Fibroblast of the conjunctiva (primary cell): Measurements from ENCODE around the gene CCDC188.

Experiments
- DNase-seq: peaks from one replicate; pipeline ENCODE4 v3.0.0-alpha.2; 2010; ENCODE audit warnings: low read depth

The CCDC188 gene

GRCh38 chr22:20150381-20151275, at the start of gene CCDC188:
CCDC188 (minus strand) TSS chr22:20151055; CDS start chr22:20150986, 69 bp downstream.
- no peak for DNase-seq

GRCh38 chr22:20199906-20200305, 49.1 kb upstream of the CCDC188 start:
- DNase-seq = no peak

- no peak for DNase-seq
Measured at GRCh38 chr22:20199413-20199842, 48.6 kb upstream of the CCDC188 start.

DNA sequence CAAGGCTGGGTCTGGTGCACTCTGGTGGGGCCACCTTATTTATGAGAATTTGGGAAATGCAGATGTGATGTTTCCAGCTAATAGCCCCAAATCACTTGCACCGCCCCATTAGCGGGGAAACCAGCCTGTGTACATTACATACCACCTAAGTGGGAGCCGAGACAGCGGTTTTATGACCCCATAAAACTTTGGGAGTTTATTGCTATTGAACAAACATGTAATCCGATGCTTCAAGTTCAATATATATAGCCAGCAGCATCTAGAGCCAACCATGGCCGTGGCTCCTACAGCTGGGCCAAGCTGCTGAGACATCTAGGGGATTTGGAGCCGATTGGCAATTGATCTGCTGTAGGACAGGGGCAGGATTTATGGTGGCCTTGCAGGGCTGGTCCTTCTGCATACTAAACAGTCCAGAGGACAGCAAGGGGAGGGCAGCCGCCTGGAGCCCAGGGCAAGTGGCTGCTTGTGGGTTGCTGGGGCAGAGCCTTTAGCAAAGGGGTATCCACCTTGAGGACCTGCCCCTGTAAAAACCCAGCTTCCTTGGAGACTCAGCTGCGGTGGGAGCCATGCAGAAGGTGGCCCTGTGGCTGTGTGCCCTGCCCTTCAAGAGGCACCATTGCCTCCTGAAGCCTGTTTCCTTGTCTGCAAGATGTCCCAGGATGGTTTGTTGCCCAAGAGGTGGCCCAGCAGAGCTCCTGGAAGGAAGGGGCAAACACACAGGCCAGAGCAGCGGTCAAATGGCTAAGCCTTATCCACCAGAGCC, 47.9 kb upstream of the CCDC188 start:
- no peak for DNase-seq

- DNase-seq = no peak
Measured at GRCh38 chr22:20197407-20198030, 46.7 kb upstream of the CCDC188 start.

- no peak for DNase-seq
Measured at GRCh38 chr22:20196094-20196842, 45.4 kb upstream of the CCDC188 start.

DNA sequence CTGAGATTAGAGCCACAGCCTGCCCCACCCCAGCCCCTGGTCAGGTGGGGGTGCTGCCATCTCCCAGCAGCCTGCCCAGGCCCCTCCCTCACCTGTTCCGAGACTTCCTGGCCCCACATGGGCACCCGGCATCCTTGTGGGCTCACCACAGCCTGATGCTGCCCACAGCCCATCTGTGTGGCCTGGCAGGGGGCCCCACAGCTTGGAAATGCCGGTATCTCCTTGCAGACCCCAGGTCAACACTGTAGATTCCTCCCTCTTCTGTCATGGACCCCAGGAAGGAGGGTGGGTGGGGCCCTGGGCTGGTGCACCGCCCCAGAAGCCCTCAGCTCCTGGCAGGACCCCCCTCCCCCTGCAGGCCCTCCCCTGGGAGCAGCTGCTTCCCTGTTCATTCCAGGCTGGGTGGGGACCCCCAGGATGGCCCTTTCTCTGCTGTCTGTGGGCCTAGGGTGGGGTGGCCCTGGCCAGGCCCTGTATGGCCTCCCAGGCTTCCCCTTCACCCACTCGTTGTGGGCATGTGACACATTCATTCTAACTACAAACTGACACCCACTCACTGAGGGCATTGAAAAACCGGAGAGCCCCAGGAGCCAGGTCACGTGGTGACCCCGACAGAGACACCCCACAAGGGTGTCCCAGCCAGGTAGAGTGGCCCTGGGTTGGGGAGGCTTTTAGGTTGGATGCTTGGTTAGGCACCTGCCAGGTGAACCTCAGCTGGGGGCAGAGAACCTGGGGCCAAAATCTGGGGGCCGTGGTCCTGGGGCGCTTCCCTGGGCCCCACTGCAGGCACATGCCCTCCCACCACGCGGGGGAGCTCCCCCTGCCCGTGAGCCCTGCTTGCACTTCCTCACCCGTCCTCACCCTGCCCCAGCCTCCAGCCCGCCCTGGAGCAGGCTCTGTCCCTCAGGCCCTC, 44.1 kb upstream of the CCDC188 start:
- DNase-seq = no peak

GRCh38 chr22:20193761-20194494, 43.1 kb upstream of the CCDC188 start:
- no peak for DNase-seq

DNA sequence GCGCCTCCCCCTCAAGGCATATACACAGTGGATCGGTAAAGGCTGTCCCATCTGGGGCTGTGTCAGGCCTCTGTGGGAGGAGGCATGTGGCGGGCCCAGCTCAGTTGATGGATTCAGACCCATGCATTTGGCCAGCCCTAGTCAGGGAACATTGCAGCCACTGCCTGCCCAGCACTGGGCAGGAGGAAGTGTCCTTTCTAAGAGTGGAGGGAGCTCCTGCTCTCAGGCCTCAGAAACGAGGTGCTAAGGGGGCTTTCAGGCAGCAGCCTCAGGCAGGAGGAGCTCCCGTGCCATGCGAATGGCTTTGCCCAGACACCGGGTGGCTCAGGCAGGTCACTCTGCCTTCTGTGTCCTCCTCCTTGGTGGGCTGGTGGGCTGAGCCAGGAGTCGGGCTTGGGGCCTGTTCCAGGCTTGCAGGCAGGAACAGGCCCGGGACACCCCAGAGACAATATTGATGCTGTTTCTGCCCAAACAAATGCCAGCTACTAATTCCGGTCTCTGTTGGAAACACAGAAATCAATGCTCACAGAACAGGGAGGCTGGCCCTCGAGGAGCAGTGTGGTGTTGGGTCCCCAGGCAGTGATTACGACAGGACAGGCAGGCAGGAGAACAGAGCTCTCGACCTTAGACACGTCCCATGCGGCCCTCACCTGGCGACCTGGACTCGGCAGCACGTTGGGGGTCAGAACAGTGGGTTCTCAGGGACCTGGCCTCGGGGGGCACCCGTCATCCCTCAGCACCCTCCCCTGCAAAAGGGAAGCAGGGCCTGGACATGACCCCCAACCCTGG, 42.3 kb upstream of the CCDC188 start:
- no peak for DNase-seq

DNA sequence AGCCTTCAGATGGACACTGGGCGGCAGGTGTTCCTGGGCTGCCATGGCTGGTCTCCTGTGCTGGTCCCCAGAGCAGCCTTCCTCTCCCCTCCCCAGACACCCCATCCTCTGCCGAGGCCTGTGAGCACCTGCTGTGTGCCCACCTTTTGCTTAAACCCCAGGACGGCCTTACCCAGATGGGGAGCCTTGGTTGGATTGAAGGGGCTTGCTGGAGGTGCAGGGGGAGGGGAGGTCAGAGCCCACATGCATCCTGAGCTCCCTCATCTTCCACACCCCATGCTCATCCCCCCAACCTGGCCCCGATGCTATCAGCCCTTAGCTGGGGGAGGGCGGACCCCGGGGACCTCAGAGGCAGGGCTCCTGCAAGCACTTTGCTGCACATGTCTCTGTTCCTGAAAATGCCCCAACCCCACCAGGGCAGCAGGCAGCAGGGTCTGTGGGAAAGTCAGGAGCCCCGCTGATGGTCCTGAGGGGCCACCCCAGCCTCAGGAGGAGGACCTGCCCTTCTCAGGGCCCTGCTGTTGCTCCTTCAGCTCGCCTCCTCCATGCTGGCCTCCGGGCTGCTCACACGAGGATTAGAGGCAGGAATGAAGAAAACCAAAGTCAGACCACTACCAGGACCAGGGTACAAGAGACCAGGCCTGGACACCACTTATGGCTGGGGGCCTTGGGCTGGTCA, 41.6 kb upstream of the CCDC188 start:
- DNase-seq = no peak

GRCh38 chr22:20191803-20192202, 40.9 kb upstream of the CCDC188 start:
- no peak for DNase-seq

DNA sequence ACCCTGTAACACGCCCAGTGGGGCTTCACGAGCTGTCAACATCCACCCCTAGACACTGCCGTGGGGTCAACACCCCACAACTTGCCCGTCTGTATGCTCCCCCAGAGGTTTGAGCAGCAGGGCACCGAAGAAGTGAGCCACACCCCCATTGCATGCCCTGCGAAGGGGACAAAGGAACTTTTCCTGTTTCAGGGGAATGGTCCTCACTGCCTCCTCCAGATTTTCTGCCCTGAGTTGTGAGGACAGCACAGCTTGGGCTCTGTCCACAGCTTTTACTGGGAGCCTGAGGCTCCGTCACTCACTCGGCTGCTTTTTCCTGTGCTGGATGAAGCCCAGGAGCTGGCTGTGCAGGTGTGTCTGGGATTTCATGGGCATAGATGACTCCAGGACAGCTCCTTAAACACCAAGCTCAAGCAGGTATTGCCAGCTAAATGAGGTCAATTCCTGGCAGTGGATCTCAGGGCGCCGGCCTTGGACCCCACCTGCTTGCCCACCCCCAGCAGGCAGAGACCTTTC, 40.2 kb upstream of the CCDC188 start:
- DNase-seq = no peak

GRCh38 chr22:20188567-20188877, 37.7 kb upstream of the CCDC188 start:
- no peak for DNase-seq

- no peak for DNase-seq
Measured at GRCh38 chr22:20187777-20188566, 37.1 kb upstream of the CCDC188 start.

GRCh38 chr22:20186871-20187546, 36.2 kb upstream of the CCDC188 start:
- DNase-seq = no peak

DNA sequence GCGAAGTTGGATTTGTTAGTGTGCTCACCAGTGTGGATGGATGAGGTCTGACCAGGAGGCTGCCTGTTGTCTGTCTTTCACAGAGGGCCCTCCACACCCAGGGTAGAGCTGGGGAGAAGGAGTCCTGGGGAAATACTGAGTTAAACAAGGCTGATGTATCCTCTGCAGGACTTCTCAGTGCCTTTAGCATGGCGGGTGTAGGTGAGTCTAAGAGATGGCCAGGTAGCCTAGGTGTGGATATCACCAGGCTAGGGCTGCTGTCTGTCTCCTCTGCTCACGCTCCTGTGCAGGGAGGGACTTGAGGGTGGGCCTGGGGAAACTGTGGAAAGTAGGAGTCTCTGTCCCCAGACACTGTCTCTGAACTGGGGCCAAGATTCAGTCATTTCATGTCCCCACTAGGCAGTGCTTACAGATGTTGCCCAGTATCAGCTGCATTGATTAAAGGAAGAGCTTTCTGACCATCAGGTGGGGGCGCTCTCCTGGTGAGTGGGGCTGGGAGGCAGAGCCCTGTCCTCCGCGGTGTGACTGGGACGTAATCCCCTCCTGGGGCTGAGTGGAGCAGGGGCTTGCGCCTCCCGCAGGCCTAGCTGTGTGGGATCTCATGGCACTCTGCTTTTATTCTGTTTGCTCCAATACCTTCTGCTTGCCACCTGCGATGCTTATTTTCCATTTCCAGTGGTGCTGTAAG, 35.5 kb upstream of the CCDC188 start:
- DNase-seq = no peak

- no peak for DNase-seq
Measured at GRCh38 chr22:20185750-20186149, 34.9 kb upstream of the CCDC188 start.
